ENCODE data around the gene C2CD2. TPM values are rescaled to one million over a fixed set of nuclear protein-coding genes. Genes with fewer than 3 reads are reported as not detected.
A peak's percentile ranks its signal among the peaks of the same experiment; 100 is the strongest.

Gene C2CD2
- total RNA-seq, 1 donor from 2014 or later, result 34.3 TPM

DNA sequence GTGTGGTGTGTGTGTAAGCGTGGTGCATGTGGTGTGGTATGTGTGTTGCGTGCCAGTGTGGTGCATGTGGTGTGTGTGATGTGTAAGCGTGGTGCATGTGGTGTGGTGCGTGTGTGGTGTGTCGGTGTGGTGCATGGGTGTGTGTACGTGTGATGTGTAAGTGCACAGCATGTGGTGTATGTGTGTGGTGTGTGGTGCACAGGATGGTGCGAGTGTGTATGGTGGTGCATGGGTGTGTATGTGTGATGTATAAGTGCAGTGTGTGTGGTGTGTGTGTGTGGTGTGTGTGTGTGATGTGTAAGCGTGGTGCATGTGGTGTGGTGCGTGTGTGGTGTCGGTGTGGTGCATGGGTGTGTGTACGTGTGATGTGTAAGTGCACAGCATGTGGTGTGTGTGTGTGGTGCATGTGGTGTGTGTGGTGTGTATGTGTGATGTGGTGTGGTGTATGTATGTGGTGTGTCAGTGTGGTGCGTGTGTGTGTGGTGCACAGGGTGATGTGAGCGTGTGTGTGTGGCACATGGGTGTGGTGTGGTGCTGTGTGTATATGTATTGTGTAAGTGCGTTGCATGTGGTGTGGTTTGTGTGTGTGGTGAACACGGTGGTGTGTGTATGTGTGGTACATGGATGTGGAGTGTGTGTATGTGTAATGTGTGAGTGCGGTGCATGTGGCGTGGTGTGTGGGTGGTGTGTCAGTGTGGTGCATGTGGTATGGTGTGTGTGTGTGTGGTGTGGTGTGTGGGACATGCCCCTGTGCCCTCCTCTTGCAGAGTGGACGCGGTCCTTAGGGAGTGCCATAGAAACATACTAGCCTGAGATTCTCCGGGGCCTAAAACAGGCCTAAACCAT is 1.1 kb upstream of the C2CD2 start:
- H3K27me3 Mint-ChIP-seq (ENCODE audit: unreplicated experiment), result peaks cover 21% of the 10 kb centered on the region
- peak overlapping the region; percentile 58 for H3K4me3 Mint-ChIP-seq (ENCODE audit: unreplicated experiment)
- DNase-seq (ENCODE audit: low spot score), result no peak
- H3K4me1 Mint-ChIP-seq (ENCODE audit: unreplicated experiment), result peaks cover 19% of the 10 kb centered on the region
- TF ChIP-seq, protein P1, sequence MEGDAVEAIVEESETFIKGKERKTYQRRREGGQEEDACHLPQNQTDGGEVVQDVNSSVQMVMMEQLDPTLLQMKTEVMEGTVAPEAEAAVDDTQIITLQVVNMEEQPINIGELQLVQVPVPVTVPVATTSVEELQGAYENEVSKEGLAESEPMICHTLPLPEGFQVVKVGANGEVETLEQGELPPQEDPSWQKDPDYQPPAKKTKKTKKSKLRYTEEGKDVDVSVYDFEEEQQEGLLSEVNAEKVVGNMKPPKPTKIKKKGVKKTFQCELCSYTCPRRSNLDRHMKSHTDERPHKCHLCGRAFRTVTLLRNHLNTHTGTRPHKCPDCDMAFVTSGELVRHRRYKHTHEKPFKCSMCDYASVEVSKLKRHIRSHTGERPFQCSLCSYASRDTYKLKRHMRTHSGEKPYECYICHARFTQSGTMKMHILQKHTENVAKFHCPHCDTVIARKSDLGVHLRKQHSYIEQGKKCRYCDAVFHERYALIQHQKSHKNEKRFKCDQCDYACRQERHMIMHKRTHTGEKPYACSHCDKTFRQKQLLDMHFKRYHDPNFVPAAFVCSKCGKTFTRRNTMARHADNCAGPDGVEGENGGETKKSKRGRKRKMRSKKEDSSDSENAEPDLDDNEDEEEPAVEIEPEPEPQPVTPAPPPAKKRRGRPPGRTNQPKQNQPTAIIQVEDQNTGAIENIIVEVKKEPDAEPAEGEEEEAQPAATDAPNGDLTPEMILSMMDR (IDR thresholded peaks at IDR 0.05; ENCODE audit: unreplicated experiment), result no peak
- H3K9me3 Mint-ChIP-seq (ENCODE audit: unreplicated experiment), result no peaks in the 10 kb centered on the region
- peak overlapping the region; percentile 11 for H3K27ac Mint-ChIP-seq (ENCODE audit: unreplicated experiment)
- H3K36me3 Mint-ChIP-seq (ENCODE audit: low read depth, unreplicated experiment), result peaks cover 9% of the 10 kb centered on the region

DNA sequence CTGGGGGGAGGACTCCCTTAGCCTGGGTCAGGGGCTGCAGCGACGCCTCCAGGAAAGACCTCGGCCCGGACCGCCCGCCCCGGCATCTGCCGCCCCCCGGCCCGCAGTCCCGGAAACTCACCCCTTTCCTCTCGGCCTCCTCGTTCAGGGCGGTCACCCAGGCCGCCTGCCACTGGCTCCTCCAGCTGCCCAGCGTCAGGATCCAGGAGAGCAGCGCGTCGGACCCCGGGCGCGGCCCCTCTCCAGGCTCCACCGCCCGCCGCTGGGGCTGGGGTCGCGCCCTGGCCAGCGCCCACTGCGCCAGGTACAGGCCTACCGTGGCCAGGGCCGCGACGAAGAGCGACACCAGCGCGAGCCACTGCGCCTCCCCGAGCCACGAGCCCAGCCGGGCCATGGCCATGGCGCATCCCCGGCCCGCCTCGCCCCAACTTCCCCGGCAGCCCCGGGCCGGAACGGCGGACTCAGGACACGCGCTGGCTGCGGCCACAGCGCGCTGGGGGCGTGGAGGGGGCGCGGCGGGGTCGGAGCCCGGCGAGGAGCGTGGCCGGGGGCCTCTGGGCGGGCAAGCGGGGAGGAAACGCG is 478 bp downstream of the C2CD2 start:
- Mint-ChIP-seq H3K9me3 (ENCODE audit: unreplicated experiment) (no peaks in the 10 kb centered on the region), H3K36me3 (ENCODE audit: low read depth, unreplicated experiment) (peaks cover 9% of the 10 kb centered on the region), H3K27ac (ENCODE audit: unreplicated experiment) (no peak overlapping the region), H3K4me3 (ENCODE audit: unreplicated experiment) (peak overlapping the region; percentile 82), H3K4me1 (ENCODE audit: unreplicated experiment) (peaks cover 25% of the 10 kb centered on the region), H3K27me3 (ENCODE audit: unreplicated experiment) (peaks cover 24% of the 10 kb centered on the region)
- DNase-seq (ENCODE audit: low spot score), result peak; percentile 40
- TF ChIP-seq, protein P1 (IDR thresholded peaks at IDR 0.05; ENCODE audit: unreplicated experiment), result no peak

DNA sequence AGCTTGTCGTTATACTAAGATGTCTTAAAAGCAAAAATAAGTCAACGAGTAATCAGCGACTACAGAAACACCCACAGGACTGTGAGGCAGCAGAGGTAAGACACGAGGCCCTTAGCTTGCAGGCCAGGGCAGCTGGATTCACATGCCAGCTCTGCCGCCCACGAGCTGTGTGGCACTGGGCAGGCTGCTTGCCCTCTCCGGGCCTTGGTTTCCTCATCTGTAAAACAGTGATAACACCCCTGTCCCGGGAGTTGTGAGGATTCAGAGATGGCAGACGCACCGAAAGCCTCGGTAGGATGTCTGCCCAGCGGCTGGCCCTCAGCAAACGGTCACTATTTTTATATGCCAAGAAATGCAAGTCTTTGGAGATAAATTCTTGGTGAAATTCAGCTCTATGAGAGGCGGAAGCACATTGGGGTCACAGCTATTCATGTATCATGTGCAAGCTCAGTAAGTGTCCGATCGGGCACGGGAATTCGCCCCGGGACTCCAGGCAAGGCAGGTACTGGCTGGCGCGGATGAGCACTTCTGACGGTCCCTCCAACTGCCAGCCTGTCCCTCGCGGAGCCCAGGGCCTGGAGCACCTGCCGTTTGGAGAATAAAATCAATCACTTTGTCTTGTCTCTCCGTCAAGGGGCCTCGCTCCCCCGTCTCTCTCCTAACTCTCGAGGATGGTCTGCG is 1.1 kb downstream of the C2CD2 start:
- H3K4me1 Mint-ChIP-seq (ENCODE audit: unreplicated experiment), result peaks cover 29% of the 10 kb centered on the region
- H3K27ac Mint-ChIP-seq (ENCODE audit: unreplicated experiment), result peak overlapping the region; percentile 67
- H3K27me3 Mint-ChIP-seq (ENCODE audit: unreplicated experiment), result peaks cover 24% of the 10 kb centered on the region
- no peak for DNase-seq (ENCODE audit: low spot score)
- no peaks in the 10 kb centered on the region for H3K9me3 Mint-ChIP-seq (ENCODE audit: unreplicated experiment)
- H3K36me3 Mint-ChIP-seq (ENCODE audit: low read depth, unreplicated experiment), result peaks cover 9% of the 10 kb centered on the region
- TF ChIP-seq, protein P1 (IDR thresholded peaks at IDR 0.05; ENCODE audit: unreplicated experiment), result no peak
- H3K4me3 Mint-ChIP-seq (ENCODE audit: unreplicated experiment), result peak overlapping the region; percentile 82

DNA sequence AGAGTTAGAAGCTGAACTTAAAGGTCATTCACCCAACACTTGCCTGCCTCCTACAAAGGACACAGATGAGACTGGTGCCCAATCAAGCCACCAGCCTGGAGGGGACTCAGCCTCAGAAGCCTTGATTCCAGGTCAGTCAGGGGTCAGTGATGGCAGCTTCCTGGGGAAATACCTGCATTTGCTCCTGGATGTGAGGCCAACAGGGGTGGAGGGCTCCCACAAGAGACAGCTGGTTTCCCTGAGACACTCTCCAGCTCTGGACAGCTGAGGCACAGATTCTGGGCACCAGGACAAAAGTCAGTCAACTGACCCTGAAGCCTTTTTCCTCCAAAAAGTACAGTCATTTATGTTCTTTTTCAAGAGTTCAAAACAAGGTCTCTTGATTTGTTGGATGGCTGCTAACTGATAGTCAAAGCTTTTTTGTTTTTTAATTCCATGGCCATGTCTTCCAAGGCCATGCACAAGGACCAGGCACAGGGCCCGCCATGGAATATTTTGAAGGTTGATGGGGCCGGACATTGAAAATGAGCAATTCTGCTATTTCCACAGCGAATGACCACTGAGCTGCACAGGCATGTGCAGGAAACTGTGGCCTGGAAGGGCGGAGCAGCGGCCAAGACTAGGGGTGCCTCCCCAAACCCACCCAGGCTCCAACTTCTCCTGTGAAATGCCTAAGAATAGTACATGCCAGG is 1.8 kb downstream of the C2CD2 start:
- Mint-ChIP-seq H3K36me3 (ENCODE audit: low read depth, unreplicated experiment) (peaks cover 9% of the 10 kb centered on the region), H3K27me3 (ENCODE audit: unreplicated experiment) (peaks cover 23% of the 10 kb centered on the region), H3K4me3 (ENCODE audit: unreplicated experiment) (peak overlapping the region; percentile 82), H3K9me3 (ENCODE audit: unreplicated experiment) (no peaks in the 10 kb centered on the region), H3K27ac (ENCODE audit: unreplicated experiment) (peak overlapping the region; percentile 67), H3K4me1 (ENCODE audit: unreplicated experiment) (peaks cover 27% of the 10 kb centered on the region)
- DNase-seq (ENCODE audit: low spot score), result no peak
- TF ChIP-seq, protein P1 (IDR thresholded peaks at IDR 0.05; ENCODE audit: unreplicated experiment), result no peak

Data from endothelial cell (in vitro differentiated cells).